ENCODE data around the gene WWOX. TPM values are rescaled to one million over a fixed set of nuclear protein-coding genes. Genes with fewer than 3 reads are reported as not detected.

WWOX gene
- total RNA-seq, 1 experiment from 2014 or later, result 35.6 TPM

GRCh38 chr16:79098907-79099306, 999.5 kb downstream of the WWOX start:
- H3K36me3 ChIP-seq (ENCODE audit: low read depth), result no peaks in the 10 kb centered on the region
- no peaks in the 10 kb centered on the region for H3K27me3 ChIP-seq (ENCODE audit: insufficient read depth, low read depth)
- TF ChIP-seq CTCF (conservative IDR thresholded peaks at IDR 0.05) (no peak), EZH2 (IDR thresholded peaks at IDR 0.05; ENCODE audit: low read depth) (no peak)
- H3K9me3 ChIP-seq (ENCODE audit: insufficient read depth, low read depth), result no peaks in the 10 kb centered on the region
- POLR2A ChIA-PET (ENCODE audit: unreplicated experiment), result no interaction called here
- H2AFZ ChIP-seq, result no peak overlapping the region
- DNase-seq, result no peak
- no peaks in the 10 kb centered on the region for H3K79me2 ChIP-seq (ENCODE audit: low read depth)
- intact Hi-C loops (cut with micrococcal nuclease; ENCODE audit: unreplicated experiment), result no loop called here
- no peak overlapping the region for H3K4me3 ChIP-seq
- no peaks in the 10 kb centered on the region for H3K9me2 ChIP-seq (ENCODE audit: insufficient read depth)
- no peaks in the 10 kb centered on the region for H3K4me1 ChIP-seq (replicated peaks; ENCODE audit: insufficient read depth)
- CTCF ChIA-PET, result no interaction called here
- no peaks in the 10 kb centered on the region for H3F3A ChIP-seq (ENCODE audit: insufficient read depth, low read depth)
- no TSS peak for BruUV-seq (replicated peaks)
- H4K20me1 ChIP-seq (ENCODE audit: insufficient read depth), result no peaks in the 10 kb centered on the region
- no peak overlapping the region for H3K27ac ChIP-seq
- H3K4me2 ChIP-seq, result no peak overlapping the region

- DNase-seq, result no peak
- H3K4me3 ChIP-seq, result no peak overlapping the region
- no peaks in the 10 kb centered on the region for H3K79me2 ChIP-seq (ENCODE audit: low read depth)
- H3K36me3 ChIP-seq (ENCODE audit: low read depth), result no peaks in the 10 kb centered on the region
- POLR2A ChIA-PET (ENCODE audit: unreplicated experiment), result no interaction called here
- no peak for TF ChIP-seq CTCF (conservative IDR thresholded peaks at IDR 0.05)
- no peak for TF ChIP-seq EZH2 (IDR thresholded peaks at IDR 0.05; ENCODE audit: low read depth)
- H4K20me1 ChIP-seq (ENCODE audit: insufficient read depth), result no peaks in the 10 kb centered on the region
- H3K4me1 ChIP-seq (replicated peaks; ENCODE audit: insufficient read depth), result no peaks in the 10 kb centered on the region
- CTCF ChIA-PET, result no interaction called here
- no peaks in the 10 kb centered on the region for H3K9me2 ChIP-seq (ENCODE audit: insufficient read depth)
- no peaks in the 10 kb centered on the region for H3F3A ChIP-seq (ENCODE audit: insufficient read depth, low read depth)
- no peak overlapping the region for H3K27ac ChIP-seq
- H2AFZ ChIP-seq, result no peak overlapping the region
- no peak overlapping the region for H3K4me2 ChIP-seq
- intact Hi-C loops (cut with micrococcal nuclease; ENCODE audit: unreplicated experiment), result no loop called here
- BruUV-seq (replicated peaks), result no TSS peak
- no peaks in the 10 kb centered on the region for H3K9me3 ChIP-seq (ENCODE audit: insufficient read depth, low read depth)
- no peaks in the 10 kb centered on the region for H3K27me3 ChIP-seq (ENCODE audit: insufficient read depth, low read depth)
These were observed 1000.3 kb downstream of the WWOX start for GRCh38 chr16:79099716-79100115.

GRCh38 chr16:79100447-79100846, 1001.0 kb downstream of the WWOX start:
- Histone ChIP-seq H3K4me3 (no peak overlapping the region), H3K27me3 (ENCODE audit: insufficient read depth, low read depth) (no peaks in the 10 kb centered on the region), H3K36me3 (ENCODE audit: low read depth) (no peaks in the 10 kb centered on the region), H3K4me2 (no peak overlapping the region), H3K4me1 (replicated peaks; ENCODE audit: insufficient read depth) (no peaks in the 10 kb centered on the region), H4K20me1 (ENCODE audit: insufficient read depth) (no peaks in the 10 kb centered on the region), H3K27ac (no peak overlapping the region), H2AFZ (no peak overlapping the region), H3K9me2 (ENCODE audit: insufficient read depth) (no peaks in the 10 kb centered on the region), H3K9me3 (ENCODE audit: insufficient read depth, low read depth) (no peaks in the 10 kb centered on the region), H3K79me2 (ENCODE audit: low read depth) (no peaks in the 10 kb centered on the region), H3F3A (ENCODE audit: insufficient read depth, low read depth) (no peaks in the 10 kb centered on the region)
- no TSS peak for BruUV-seq (replicated peaks)
- POLR2A ChIA-PET (ENCODE audit: unreplicated experiment), result no interaction called here
- CTCF ChIA-PET, result no interaction called here
- intact Hi-C loops (cut with micrococcal nuclease; ENCODE audit: unreplicated experiment), result no loop called here
- DNase-seq, result no peak
- TF ChIP-seq CTCF (conservative IDR thresholded peaks at IDR 0.05) (no peak), EZH2 (IDR thresholded peaks at IDR 0.05; ENCODE audit: low read depth) (no peak)

Data from PC-9 (cell line).